ENCODE results near the gene TOX2.

Gene TOX2

DNA sequence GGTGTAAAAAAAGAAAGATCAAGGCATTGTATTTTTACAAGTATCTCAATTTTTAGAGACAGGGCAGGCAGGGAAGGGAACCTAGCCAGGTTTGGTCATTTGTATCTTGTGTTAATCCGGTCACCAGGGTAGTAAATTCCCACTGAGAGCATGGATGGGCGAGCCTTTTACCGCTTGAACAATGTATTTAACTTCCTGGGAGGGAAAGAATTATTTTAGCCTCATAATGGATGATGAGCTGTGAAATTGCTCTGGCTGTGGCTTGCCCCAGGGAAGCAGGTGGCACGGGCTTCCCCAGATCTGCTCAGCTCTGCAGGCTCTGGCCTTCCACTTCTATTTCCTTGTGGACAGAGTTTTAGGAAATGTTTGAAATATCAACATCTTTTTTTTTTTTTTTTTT, 72.9 kb downstream of the TOX2 start:
- no peak for TF ChIP-seq CTCF (IDR thresholded peaks at IDR 0.05; ENCODE audit: low read depth, low read length, missing control alignments)
- DNase-seq (ENCODE audit: low read depth) = peak; percentile 12
- H3K4me3 ChIP-seq (ENCODE audit: low read depth, low read length) = no peak overlapping the region
- in situ Hi-C loops (cut with HindIII; ENCODE audit: low sequenced_read_pairs) = no loop called here

DNA sequence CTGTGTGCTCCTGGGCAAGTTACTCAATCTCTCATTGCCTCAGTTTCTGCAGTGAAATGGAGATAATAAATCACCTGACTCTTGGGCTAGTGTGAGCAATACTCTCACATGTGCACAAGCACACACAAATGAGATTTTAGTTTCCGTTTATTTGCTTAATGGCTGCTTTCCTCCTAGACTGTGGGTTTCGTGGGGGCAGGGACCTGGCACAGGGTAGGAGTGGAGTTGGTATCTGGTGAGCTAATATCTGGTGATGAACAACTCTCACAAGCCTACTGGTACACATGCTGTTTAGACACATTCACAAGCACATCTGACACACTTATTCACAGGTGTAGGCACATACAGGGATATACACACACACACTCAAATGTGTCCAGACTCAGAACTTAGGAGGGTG, 73.8 kb downstream of the TOX2 start:
- H3K4me3 ChIP-seq (ENCODE audit: low read depth, low read length) = no peak overlapping the region
- TF ChIP-seq CTCF (IDR thresholded peaks at IDR 0.05; ENCODE audit: low read depth, low read length, missing control alignments) = no peak
- in situ Hi-C loops (cut with HindIII; ENCODE audit: low sequenced_read_pairs) = no loop called here
- DNase-seq (ENCODE audit: low read depth) = no peak

DNA sequence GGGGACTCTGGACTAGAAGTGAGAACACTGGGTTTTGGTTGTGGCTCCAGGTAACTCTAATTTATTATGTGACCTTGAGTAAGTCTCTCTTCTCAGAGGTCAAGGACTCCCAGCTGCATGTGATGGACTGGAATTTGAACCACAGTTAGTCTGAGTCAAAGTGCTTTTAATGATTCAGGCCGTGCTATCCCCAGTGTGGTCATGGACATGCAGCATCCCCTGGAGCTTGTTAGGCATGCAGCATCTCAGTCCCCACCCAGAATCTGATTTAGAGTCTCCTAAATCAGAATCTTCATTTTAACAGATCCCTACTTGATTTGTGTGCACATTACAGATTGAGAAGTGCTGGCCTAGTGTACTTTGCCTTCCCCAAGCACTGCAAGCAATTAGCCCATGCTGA, 74.2 kb downstream of the TOX2 start:
- in situ Hi-C loops (cut with HindIII; ENCODE audit: low sequenced_read_pairs) = no loop called here
- H3K4me3 ChIP-seq (ENCODE audit: low read depth, low read length) = no peak overlapping the region
- no peak for DNase-seq (ENCODE audit: low read depth)
- TF ChIP-seq CTCF (IDR thresholded peaks at IDR 0.05; ENCODE audit: low read depth, low read length, missing control alignments) = peak; percentile 9

DNA sequence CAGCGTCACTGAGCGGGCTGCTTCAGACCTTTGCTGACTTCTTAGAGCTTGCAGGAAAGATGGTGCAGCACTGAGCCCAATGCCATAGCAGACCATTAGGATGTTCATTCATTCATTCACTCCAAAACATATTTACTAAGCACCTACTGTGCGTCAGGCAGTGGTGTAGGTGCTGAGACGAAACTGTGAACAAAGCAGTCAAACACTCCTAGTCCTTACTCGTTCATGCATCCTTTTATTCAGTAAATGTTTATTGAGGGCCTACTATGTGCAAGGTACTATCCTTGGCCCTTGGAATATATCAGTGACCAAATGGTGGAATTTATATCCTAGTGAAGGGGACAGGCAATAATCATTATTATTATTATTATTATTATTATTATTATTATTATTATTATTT, 76.6 kb downstream of the TOX2 start:
- H3K4me3 ChIP-seq (ENCODE audit: low read depth, low read length) = no peak overlapping the region
- no peak for TF ChIP-seq CTCF (IDR thresholded peaks at IDR 0.05; ENCODE audit: low read depth, low read length, missing control alignments)
- in situ Hi-C loops (cut with HindIII; ENCODE audit: low sequenced_read_pairs) = loop anchor here (5.0 kb wide), 1 partner anchor 36 kb away; no protein-coding TSS in a partner anchor
- DNase-seq (ENCODE audit: low read depth) = no peak

- H3K4me3 ChIP-seq (ENCODE audit: low read depth, low read length) = no peak overlapping the region
- no peak for TF ChIP-seq CTCF (IDR thresholded peaks at IDR 0.05; ENCODE audit: low read depth, low read length, missing control alignments)
- DNase-seq (ENCODE audit: low read depth) = no peak
- in situ Hi-C loops (cut with HindIII; ENCODE audit: low sequenced_read_pairs) = loop anchor here (5.0 kb wide), 1 partner anchor 35 kb away; no protein-coding TSS in a partner anchor
Observed at GRCh38 chr20:43991982-43992381, 77.3 kb downstream of the TOX2 start.

DNA sequence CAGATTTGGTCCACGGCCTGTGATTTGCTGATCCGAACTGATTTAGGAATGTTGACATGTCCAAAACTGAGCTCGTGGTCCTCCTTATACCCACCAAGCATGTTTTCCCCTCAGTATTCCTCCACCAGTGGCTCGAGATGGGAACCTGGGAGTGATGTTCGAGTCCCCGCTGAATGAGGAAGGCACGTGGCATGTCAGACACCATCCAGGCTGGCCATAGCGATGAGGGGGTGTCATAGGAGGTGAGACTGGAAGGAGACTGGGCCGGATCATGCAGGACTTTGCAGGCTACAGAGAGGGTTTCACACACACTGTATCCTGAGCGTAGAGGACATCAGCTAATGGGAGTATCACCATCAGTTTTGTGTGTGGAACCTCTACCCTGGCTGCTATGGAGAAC, 78.2 kb downstream of the TOX2 start:
- DNase-seq (ENCODE audit: low read depth) = no peak
- no peak for TF ChIP-seq CTCF (IDR thresholded peaks at IDR 0.05; ENCODE audit: low read depth, low read length, missing control alignments)
- in situ Hi-C loops (cut with HindIII; ENCODE audit: low sequenced_read_pairs) = loop anchor here (5.0 kb wide), 1 partner anchor 34 kb away; no protein-coding TSS in a partner anchor

DNA sequence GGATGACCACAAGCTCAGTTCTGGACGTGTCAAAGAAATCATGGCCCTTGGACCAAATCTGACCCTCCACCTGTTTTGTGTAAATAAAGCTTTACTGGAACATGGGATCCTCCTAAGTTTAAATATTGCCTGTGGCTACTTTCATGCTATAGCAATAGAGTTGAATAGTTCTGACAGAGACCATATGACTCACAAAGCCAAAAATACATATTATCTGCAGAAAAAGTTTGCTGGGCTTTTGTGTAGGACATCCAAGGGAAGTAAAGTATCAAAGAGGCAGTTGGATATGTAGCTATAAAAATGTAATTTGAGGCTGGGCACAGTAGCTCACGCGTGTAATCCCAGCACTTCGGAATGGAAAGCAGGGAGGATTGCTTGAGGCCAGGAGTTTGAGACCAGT, 78.9 kb downstream of the TOX2 start:
- DNase-seq (ENCODE audit: low read depth) = no peak
- no peak overlapping the region for H3K4me3 ChIP-seq (ENCODE audit: low read depth, low read length)
- no peak for TF ChIP-seq CTCF (IDR thresholded peaks at IDR 0.05; ENCODE audit: low read depth, low read length, missing control alignments)
- in situ Hi-C loops (cut with HindIII; ENCODE audit: low sequenced_read_pairs) = loop anchor here (5.0 kb wide), 1 partner anchor 34 kb away; no protein-coding TSS in a partner anchor

More for the DNA sequence above, 78.2 kb downstream of the TOX2 start:
- H3K4me3 ChIP-seq (ENCODE audit: low read depth, low read length) = no peak overlapping the region

Measured in astrocyte of the cerebellum (primary cell).